ENCODE data around the gene USP33. TPM values are rescaled to one million over a fixed set of nuclear protein-coding genes. Genes with fewer than 3 reads are reported as not detected.
"Not testable (repeated sequence)": the region's sequence is repeated elsewhere in the genome, so short reads cannot be mapped to it uniquely, and the experiment has no call there.

Gene USP33
- total RNA-seq, 1 experiment from 2014 or later: 40.2 TPM

DNA sequence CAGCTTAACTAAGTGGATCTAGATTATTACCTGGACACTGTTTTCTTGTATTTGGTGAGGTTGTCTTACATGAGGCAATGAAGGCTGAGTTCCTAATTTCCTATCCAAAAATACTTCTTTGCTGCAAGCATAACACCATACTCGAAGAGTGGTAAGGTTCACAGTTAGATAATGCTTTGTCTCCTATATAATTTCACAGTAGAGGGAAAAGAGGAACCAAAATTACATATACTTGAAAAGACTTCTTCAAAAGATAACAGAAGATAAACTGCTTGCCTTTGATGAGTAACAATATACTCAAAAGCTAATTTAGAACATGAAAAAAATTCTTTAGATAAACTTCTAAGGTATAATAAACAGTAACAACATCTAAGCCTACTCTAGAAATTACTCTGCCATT, 20.4 kb downstream of the USP33 start:
- no peak for DNase-seq (ENCODE audit: low spot score)

DNA sequence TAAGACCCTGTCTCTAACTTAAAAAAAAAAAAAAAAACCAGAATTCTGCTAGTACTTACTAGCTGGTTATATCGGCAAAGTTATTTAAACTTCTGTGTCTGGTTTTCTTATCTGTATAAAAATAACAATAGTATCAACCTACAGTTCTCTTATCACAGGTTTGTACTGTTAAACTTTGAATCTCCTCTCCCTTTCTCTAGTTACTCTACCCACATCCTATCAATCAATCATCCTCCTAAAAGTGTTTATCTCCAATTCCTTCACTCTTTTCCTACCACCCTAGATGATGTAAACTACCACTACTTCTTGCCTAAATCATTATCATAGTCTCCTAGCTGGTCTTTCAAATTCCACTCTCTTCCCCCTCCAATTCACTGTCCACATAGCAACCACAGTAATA, 27.6 kb downstream of the USP33 start:
- no peak for DNase-seq (ENCODE audit: low spot score)

DNA sequence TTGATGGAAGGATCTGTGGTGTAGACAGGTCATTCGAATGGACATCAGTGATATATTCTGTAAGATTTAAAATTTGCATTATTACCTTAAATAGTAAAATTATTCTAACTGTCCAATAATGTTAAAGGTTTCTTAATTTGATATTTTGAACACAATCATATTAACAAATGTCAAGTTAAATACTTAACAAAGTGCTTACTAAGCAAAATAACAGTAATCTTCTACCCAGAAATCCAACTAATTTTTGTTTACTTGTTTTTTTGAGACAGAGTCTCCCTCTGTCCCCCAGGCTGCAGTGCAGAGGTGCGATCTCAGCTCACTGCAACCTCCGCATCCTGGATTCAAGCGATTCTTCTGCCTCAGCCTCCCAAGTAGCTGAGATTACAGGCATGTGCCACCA, 33.9 kb downstream of the USP33 start:
- DNase-seq (ENCODE audit: low spot score): no peak

DNA sequence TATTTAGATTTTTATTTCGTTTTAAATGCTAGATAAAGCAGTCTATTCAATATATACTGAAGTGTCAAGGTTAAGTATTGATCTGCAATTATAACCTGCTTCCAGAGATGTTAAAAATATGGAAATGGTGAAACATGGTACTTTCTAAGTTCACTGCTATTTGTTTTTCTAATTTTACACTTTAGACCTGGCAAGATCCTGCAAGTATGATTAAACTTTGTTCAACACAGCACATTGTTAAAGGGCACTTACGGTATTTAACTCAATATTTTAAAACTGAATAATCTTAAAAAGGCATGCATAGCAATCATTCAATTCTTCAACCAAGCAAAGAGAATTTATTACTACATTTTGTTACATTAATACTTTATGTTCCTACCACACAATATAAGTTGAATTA, 41.5 kb downstream of the USP33 start:
- no peak for DNase-seq (ENCODE audit: low spot score)

DNA sequence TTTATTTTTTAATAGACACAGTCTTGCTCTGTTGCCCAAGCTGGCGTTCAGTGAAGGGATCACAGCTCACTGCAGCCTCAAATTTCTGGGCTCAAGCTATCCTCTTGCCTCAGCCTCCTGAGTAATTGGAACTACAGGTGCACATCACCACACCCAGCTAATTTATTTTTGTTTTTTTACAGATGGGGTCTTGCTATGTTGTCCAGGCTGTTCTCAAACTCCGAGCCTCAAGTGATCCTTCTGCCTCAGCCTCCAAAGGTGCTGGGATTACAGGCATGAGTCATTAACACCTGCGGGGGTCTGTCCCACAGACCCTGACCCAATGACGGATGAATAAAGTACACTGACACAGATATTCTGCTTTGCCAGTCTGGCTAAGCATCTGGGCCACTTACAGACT, 43.6 kb downstream of the USP33 start:
- no peak for DNase-seq (ENCODE audit: low spot score)

DNA sequence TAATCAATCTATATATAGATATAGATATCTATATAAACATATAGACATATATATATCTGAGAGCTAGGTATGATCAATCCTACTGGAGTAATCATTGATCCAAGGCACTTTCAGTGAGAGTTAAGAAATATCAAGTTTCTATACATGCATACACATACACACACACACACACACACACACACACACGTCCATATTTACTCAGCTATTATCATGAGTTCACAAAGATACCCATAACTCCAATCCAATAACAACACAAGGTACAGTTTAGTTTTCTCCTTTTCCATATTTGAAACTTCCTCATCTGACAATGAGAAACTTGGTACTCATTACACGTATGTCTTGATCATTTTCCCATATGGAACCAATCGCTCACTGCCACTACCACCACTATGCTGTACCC, 49.9 kb downstream of the USP33 start:
- DNase-seq (ENCODE audit: low spot score): no peak

DNA sequence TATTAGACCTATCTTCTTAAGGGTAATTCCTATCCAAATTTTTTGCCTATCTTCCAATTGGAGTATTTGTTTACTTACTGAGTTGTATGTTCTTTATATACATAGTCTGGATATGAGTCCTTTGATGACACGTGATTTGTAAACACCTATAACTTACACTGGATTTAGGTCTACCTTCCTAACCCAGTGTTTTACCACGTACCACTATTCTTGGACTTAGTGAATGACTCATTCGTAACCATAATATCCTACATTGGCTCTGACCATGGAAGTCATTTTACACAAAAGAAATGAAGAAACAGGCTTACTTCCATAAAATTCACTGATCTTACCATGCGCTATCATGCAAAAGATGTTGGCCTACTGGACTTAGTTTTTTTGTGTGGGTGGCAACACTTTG, 53.3 kb downstream of the USP33 start:
- DNase-seq (ENCODE audit: low spot score): no peak

DNA sequence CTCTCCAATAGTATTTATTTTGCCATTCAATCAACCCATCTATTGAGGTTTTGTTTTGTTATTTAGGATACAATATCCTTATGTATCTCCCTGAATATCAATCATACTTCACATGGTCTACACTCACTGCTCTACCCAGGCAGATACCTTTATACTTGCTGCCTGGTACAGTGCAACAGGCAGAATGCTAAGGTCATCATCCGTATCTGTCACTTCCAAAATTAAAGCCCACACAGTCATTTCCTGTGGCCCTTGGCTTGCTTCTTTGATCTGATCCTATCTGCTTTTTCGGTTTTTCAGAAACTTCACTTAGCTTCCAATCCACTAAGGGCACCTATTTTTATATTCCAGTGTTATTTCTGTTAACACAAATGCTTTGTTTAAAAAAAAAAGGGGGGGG, 54.9 kb downstream of the USP33 start:
- no peak for DNase-seq (ENCODE audit: low spot score)

DNA sequence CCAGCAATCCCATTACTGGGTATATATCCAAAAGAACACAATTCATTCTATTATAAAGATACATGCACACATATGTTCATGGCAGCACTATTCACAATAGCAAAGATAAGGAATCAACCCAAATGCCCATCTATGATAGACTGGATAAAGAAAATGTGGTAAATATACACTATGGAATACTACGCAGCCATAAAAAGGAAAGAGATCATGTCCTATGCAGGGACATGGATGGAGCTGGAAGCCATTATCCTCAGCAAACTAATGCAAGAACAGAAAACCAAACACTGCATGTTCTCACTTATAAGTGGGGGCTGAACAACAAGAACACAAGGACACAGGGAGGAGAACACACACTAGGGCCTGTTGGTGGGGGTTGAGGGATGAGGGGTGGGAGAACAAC, 60.0 kb downstream of the USP33 start:
- DNase-seq (ENCODE audit: low spot score): not testable (repeated sequence)

DNA sequence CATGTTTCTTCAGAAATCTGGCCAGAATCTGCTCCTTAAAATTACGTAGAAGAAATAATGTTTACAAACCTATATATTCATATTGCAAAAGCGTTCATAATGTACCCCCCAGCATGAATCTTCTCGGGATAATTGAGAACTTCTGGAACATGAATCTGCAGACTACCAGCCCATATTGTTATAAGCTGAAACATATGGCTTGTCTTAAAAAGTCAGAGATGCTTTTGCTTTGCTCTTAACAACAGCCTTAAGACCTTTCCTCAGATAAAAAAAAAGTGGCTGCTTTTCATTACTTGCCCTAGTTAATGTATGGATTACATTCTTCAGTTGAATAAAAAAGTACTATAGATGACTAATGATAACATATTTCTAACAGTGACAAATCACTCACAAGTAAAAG, 62.2 kb downstream of the USP33 start:
- DNase-seq (ENCODE audit: low spot score): no peak

DNA sequence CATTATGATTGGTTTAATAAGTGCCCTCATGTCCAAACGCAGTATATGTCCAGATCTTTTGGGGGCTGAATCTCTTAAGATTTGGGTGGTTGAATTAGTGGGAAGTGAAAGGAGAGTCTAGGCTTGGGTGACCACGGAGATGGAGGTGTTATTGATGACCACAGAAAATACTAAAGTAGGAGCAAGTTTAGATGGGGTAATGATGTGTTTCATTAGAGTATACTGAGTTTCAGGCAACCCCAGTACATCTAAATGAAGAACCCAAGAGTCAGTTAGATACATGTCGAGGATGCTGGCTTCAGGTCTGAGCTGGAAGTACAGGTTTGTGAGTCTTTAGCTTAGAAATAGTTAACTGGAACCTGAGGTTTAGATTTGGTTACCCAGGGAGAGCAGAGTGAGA, 70.7 kb downstream of the USP33 start:
- DNase-seq (ENCODE audit: low spot score): no peak

DNA sequence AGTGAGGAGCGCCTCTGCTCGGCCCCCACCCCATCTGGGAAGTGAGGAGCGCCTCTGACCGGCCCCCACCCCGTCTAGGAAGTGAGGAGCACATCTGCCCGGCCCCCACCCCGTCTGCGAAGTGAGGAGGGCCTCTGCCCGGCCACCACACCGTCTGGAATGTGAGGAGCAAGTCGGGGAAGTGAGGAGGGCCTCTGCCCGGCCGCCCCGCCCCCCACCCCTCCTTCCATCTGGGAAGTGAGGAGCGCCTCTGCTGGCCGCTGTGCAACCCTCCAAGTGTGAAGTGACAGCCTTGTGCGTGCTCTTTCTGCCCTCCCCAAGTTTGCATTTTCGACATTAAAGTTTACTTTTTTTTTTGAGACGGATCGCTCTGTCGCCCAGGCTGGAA, 72.1 kb downstream of the USP33 start:
- no peak for DNase-seq (ENCODE audit: low spot score)

DNA sequence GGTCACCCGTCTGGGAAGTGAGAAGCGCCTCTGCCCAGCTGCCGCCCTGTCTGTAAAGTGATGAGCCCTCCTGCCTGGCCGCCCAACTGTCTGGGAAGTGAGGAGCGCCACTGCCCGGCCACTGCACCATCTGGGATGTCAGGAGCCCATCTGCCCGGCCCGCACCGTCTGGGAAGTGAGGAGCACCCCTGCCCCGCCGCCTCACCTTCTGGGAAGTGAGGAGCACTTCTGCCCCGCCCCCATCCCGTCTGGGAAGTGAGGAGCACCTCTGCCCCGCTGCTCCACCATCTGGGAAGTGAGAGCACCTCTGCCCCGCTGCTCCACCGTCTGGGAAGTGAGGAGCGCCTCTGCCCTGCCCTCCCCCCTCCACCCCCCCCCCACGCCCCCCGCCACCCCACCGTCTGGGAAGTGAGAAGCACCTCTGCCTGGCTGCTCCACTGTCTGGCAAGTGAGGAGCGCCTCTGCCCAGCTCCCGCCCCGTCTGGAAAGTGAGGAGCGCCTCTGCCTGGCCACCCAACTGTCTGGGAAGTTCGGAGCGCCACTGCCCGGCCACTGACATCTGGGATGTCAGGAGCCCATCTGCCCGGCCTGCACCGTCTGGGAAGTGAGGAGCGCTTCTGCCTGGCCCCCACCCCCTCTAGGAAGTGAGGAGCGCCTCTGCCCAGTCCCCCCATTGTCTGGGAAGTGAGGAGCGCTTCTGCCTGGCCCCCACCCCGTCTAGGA, 72.7 kb downstream of the USP33 start:
- DNase-seq (ENCODE audit: low spot score): no peak

DNA sequence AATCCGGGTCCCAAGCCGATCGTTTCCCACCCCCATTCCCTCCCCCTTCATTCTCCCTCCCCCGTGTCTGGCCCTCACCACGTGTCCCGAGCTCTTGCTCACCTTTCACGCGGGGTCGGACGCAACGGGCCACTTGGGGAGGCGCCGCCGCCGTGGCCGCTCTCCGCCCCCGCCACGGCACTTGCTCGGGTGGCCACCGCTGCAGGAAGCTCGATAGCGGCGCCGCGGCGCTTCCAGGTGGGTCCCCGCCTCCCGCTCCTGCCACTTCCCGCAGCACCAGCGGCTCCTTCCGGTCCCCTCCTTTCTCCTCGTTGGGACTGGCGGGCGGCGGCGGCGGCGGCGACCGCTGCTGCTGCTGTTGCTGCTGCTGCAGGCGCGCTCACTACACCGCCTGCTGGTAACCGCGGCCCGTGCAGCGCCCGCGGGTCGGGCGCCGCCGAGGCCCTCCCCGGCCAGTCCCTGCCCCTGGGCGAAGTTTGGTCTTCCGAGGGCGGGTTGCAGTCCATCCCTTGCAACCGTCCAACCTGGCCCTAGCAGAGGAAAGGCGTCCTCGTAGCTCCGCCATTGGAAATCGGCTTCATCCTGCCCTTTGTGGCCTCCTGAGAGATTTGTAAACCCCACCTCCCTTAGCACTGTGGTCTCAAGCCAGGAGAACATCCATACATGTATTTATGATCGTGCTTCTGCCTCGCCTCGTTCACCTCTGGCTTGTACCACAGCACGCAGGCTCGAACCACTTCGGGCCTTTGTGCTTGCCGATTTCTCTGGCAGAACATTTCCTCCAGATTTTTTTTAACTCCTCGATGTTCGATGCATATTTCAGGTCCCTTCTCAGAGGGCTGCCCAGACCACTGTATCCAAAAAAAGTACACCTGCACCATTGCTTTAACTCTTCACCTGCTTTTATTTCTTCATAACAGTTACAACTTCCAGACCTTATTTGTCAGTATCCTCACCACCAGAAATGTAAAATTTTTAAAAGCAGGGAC, 76.2 kb downstream of the USP33 start:
- peak; percentile 74 for DNase-seq (ENCODE audit: low spot score)

DNA sequence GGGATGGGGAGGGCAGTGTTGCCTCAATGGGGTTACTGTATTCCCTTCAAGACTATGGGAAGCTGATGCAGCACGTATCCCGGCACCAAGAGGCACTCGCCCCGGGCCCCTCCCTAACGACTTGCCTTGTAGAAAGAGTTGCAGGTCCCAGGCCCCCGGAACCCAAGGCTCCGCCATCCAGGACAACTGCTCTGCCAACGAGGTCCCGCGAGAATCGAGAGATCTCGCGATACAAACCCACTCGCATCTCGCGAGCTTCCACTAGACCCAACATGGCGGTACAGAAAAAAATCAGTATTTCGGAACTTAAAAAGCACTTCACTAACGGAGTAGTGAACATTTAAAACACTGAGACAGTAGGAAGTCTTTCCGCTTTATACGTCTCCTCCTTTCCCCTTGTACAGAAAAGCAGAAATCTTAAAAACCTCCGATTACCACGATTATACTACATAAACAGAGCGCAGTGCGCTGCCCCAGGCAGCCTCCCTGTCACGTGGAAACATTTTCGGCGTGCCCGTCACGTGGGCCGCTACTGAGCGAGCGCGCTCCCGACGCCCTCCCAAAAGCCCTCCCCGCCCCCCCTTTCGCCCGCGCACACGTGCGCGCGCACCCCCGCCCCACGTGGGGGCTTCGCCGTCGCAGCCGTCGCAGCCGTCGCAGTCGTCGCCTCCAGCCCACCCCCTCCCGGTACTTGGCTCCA, 77.0 kb downstream of the USP33 start, which contains the start of gene ZZZ3:
Gene ZZZ3, minus strand, starts transcription at position 199 of the 700 bp plus-strand sequence. CDS start 49,304 bp downstream, outside the sequence.
- DNase-seq (ENCODE audit: low spot score): peak; percentile 81

DNA sequence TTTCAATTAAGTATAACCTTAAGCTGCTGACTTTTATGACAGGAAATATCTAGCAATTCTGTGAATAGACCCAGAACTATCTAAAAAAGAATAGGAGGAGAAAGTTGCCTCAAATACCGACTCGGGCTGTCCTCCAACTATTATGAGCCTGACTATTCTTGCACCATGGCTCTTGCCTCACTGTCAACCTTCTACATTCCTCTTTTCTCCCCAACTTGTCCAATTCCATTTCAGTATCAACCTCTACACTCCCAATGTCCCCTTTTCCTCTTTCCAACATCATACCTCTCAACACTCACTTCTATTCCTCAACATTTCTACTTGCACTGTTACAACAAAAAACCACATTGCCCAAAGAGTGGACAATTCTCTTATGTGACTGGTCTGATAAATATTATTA, 79.5 kb downstream of the USP33 start:
- no peak for DNase-seq (ENCODE audit: low spot score)

DNA sequence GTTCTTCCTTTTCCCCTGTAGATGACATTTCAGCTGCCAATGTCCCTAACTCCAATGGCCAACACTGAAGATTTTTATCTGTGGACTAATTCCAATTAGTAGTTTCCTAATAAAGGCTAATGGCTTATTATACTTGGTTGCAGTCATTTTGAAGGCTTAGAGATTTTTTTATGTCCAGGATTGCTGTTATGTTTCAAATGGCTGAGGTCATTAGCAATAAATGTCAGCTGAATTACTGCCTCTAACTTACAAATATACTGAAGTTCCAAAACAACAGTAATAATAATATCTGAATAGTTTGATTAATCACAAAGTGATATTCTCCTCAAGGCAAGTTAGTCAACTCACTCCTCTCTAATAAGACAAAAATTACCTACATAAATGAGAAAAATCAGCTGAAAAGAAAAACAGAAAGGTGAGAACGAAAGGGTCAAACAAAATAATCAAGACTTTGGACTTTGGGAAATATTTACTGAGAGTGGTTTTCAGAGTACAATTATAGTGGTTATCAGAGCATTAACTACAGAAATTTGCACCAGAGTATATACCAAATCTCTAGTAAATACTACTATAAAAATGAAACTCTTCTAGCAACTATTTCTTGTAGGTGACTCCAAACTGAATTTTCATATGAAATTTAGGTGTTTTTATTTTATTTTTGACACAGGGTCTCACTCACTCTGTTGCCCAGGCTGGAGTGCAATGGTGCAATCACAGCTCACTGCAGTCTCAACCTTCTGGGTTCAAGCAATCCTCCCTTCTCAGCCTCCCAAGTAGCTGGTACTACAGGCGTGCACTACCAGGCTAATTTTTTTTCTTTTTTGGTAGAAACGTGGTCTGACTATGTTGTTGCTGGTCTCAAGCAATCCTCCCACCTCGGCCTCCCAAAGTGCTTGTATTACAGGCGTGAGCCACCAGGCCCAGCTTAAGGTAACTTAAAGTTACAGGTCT, 80.7 kb downstream of the USP33 start:
- no peak for DNase-seq (ENCODE audit: low spot score)

DNA sequence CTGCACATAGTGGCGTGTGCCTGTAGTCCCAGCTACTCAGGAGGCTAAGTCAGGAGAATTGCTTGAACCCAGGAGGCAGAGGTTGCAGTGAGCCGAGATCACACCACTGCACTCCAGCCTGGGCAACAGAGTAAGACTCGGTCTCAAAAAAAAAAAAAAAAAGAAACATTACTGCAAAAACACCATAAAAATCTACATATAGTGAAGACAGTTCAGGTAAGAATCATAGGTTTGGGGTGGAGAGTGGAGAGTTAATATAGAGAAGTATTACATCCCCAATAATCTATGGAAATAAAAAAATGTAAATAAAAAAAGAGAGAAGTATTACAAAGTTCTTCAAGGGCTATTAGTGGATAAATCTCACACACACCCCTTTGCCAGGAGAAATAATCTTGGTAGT, 84.8 kb downstream of the USP33 start:
- not testable (repeated sequence) for DNase-seq (ENCODE audit: low spot score)

DNA sequence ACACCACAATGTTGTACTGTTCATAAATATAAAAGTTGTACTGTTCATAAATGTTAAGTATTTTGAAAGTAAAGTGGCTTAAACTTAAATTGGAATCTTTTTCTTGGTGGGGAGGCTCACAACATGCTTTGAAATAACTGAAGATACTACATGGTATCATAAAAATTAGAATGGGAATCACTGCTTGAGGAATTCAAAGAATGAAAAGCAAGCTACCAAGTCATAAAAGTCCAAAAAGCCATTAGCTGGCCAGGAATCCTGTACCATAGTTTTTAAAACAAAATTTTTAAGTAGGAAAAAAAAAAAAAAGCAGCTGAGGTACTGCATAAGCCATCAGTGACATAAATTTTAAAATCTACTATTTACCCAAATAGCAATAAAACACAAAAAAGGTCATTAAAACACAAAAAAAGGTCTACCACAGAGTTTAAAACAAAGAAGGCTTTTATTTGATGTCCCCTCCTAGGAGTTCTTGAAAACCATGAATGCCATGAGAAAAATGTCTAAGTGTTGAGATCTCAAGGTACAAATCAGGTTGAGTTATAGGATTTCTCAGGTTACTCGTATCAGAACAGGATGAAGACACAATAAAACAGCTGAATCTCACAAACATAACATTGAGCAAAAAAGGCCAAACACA, 85.8 kb downstream of the USP33 start:
- DNase-seq (ENCODE audit: low spot score): no peak

DNA sequence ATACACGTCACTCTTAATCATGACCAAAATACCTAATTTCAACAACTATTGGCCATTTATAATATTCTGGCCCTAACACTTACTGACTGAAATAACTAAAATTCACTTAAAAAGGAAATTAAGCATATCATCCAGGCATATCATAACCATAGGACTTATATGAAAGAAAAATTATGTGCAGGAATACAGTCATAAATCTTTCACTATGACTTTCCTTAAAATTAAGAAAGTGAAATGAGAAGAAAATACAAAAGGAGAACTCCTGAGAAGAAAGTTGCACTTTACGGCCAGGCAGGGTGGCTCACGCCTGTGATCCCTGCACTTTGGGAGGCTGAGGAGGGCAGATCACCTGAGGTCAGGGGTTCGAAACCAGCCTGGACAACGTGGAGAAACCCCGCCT, 86.6 kb downstream of the USP33 start:
- DNase-seq (ENCODE audit: low spot score): no peak

DNA sequence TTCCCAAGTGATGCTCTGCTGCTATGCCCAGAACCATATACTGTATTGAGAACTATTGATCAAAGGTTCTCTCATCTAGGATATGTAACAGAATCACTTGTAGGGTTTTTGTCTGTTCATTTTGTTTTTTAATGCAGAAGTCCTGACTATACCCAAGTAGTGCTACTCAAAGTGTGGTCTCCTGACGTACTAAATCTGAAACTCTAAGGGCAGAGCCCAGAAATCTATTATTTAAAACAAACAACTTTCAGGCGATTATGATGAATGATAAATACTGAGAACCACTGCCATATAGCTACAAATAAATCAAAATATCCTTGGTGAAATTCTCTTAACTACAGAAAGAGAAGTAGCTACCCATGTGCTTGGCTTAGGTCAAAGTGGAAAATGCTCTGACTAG, 87.3 kb downstream of the USP33 start:
- no peak for DNase-seq (ENCODE audit: low spot score)
